Neural progenitor cell (in vitro differentiated cells): ENCODE measurements around the gene SLC35G2.

Experiments used
- CTCF ChIP-seq: fragments of 200-600 bp; sonication (generic); IDR thresholded peaks from 2 replicates; pipeline ENCODE4 v1.5.1; 2017; ENCODE audit warnings: antibody characterized with exemption, mild to moderate bottlenecking
- EZH2 ChIP-seq: fragments of 200-600 bp; sonication (generic); IDR thresholded peaks from 2 replicates; pipeline ENCODE4 v1.6.1; 2017; ENCODE audit warnings: antibody characterized with exemption, mild to moderate bottlenecking, moderate library complexity
- EZH2phosphoT487 ChIP-seq: fragments of 200-600 bp; sonication (generic); IDR thresholded peaks from 2 replicates; pipeline ENCODE4 v1.6.1; 2017; ENCODE audit warnings: antibody characterized with exemption

GRCh38 chr3:136889947-136890346 lies 71.0 kb downstream of the SLC35G2 start:
- TF ChIP-seq CTCF (no peak), EZH2phosphoT487 (no peak), EZH2 (no peak)
